GM13976 (cell line): ENCODE data around the gene INPPL1.

Source experiments
- DNase-seq: peaks from one replicate; pipeline ENCODE4 v3.0.0; 2012; ENCODE audit warnings: low spot score
- CTCF ChIP-seq: IDR thresholded peaks from 2 replicates; pipeline ENCODE4 v1.5.1; 2012; ENCODE audit warnings: borderline replicate concordance, mild to moderate bottlenecking; ENCODE audit not compliant: insufficient read depth; ENCODE audit errors: extremely low read depth, missing control alignments, control extremely low read depth
- in situ Hi-C: fragments of 300-500 bp; cut with MboI; formaldehyde crosslinking; loops from one replicate; pipeline ENCODE4 v1.12.0; 2022; ENCODE audit warnings: low sequenced_read_pairs, mixed read lengths, inconsistent platforms; ENCODE audit not compliant: unreplicated experiment

The INPPL1 gene

DNA sequence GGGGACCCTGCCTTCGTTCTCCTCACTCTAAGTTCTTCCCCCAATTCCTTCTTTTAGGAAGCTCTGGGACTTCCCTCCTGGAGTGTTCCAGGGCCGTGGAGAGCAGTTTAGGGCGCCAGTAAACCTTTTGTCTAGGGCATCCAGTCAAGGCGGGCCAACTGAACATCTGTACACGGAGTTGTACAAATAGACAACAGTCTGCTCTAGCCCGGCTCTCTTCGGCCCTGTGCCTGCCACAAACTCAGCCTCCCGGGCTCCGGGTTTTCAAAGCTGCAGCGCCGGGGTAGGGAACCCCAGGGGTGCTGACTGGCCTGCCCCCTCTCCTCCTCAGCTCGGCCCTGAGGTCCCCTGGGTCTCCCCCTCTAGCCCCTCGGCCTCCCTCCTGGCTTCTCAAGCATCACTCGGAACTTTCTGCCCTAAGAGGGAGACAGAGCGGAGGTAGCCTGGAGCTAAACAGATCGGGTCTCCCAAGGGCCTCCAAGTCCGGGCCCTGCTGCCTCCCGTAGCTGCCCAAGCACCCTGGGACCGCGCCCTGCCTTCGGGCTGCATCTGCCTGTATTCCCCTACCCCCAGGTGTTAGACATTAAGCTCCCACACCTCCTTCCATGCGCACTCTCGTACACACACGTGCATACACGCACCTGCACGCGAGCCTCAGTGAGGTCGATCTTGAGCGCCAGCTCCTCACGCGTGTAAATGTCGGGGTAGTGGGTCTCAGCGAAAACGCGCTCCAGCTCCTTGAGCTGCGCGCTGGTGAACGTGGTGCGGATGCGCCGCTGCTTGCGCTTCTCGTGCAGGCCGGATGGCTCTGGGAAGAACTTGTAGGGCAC is 16.1 kb downstream of the INPPL1 start:
- no peak for TF ChIP-seq CTCF
- in situ Hi-C loops = no loop called here
- DNase-seq = peak; percentile 70

GRCh38 chr11:72241291-72241781 is 16.8 kb downstream of the INPPL1 start:
- no peak for TF ChIP-seq CTCF
- peak; percentile 36 for DNase-seq
- in situ Hi-C loops = no loop called here

DNA sequence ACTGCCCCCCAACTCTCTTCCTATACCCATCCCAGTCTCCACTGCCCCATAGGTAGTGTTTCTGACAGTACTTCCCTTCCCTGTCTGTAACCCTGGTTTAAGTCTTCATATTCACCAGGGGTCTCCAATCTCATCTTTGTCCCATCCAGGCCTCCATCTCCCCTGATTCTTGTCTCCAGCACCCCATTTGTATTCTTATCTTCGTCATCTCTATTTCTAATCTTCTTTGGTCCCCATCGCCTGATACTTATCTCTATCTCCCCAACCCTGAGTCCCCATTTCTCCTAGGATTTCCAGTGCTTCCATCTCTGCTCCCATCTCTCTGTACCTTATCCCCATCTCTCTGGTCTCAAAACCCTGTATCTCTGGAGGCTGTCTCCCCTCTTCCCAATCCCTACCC is 17.6 kb downstream of the INPPL1 start:
- no peak for DNase-seq
- in situ Hi-C loops = no loop called here
- no peak for TF ChIP-seq CTCF

DNA sequence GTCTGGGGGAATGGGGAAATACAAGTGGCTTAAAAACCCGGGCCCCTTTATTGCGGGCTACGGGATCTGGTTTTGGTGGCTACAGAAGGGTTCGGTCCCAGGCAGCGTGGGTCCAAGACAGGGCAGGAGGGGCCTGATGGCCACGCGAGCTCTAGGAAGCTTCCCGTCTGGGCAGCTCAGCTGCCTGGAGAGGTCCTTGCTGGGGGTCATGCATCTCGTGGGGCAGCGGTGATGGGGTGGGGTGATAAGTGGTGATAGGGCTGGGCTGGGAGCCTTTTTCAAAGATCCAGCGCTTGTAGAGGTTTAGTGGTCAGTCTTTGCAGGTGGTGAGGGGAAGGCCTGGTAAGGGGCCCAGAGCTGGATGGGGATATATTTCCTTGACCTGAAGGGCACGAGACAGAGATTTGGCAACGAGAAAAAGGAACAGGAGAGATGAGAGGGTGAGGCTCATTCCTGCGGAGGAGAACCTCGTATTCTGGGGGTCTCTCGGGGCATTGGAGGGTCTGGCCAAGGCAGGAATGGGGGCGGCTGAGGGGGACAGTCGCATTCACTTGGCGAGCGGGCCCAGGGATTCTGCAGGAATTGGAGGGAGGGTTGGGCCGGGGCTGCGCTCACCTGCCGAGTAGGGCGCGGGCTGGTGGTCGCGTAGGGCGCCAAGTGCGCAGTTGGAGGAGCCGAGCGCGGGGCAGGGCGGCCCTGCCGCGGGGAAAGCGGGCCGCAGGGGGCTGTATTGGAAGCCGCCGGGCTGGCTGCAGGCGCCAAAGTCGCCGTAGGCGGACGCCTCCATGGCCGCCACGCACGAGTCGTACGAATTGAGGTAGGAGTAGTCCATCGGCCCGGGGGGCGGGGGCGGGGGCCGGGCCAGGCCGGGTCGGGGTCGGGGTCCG is 18.8 kb downstream of the INPPL1 start:
- in situ Hi-C loops = no loop called here
- TF ChIP-seq CTCF = no peak
- DNase-seq = peak; percentile 30

DNA sequence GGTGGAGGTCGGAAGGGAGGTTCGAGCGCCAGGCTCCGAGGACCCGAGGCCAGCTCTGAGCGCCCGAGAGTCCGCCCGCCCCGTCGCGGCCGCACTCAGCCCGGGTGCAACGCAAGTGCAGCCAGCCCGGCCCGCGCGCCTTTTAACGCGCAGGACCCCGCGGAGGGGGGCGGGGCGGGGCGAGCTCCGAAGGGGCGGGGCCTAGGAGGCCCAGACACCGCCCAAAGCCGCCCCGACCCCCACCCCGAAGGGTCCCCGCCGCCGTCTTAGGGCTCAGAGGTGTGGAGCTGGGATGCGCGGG is 19.4 kb downstream of the INPPL1 start, which contains the start of gene PHOX2A:
PHOX2A (minus strand) TSS at position 117 of the 301 bp plus-strand sequence. CDS start 172 bp downstream, outside the sequence.
- in situ Hi-C loops = no loop called here
- no peak for DNase-seq
- no peak for TF ChIP-seq CTCF

DNA sequence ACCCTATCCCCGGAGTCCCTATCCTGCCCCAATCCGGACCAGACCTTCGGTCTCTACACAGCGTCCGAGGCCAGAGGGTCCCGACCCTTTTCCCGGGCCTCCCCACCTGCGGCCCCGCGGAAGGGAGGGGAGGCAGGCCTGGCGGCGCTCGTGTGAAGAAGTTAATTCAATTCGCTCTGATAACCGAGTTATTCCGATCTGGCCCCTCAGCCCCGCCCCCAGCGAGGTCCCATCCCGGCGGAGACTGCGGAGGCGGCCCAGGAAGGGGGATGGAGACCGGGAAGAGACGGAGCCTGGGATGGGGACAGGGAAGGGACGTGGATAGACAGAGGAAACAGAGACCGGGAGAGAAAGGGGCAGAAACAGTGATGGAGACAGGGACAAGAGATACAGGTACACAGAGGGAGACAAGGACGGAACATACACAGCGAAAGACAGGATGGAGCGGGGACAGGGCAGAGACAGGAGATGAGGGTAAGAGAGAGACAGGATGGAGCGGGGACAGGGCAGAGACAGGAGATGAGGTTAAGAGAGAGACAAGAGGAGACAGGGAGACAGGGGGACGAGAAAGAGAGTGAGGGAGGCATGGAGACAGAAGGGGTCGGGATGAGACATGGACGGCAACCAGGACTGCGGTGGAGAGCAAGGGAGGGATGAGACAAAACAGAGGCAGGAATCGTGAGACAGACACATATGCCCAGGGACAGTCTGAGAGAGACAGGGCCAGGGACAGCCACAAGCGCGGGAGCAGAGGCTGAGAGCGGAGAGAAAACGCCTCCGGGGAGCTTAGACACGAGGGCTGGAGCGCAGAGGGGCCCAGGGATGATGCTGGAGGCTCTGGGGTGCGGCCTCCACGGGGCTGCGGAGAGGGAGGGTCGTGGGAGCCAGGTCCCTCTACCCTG is 20.0 kb downstream of the INPPL1 start:
- in situ Hi-C loops = no loop called here
- peak; percentile 33 for DNase-seq
- TF ChIP-seq CTCF = no peak
